K562 (cell line): ENCODE data around the gene APIP. TPM values are rescaled to one million over a fixed set of nuclear protein-coding genes. Genes with fewer than 3 reads are reported as not detected.

ENCODE experiments used
- EZH2 ChIP-seq: IDR thresholded peaks from 2 replicates; pipeline ENCODE4 v1.6.1; 2012; ENCODE audit warnings: low read depth, mild to moderate bottlenecking, inconsistent platforms, low read length, borderline replicate concordance
- MGA ChIP-seq: fragments of 450-650 bp; IDR thresholded peaks from 2 replicates; pipeline ENCODE4 v1.6.1; 2016; ENCODE audit warnings: mild to moderate bottlenecking, moderate library complexity
- NCOR1 ChIP-seq: fragments of 450-650 bp; IDR thresholded peaks from 2 replicates; pipeline ENCODE4 v1.6.1; 2016; ENCODE audit warnings: mild to moderate bottlenecking, moderate library complexity
- SAFB2 ChIP-seq: fragments of 200-400 bp; formaldehyde crosslinking; IDR thresholded peaks from 2 replicates; pipeline ENCODE4 v1.6.1; 2018; ENCODE audit warnings: borderline replicate concordance, low read length, low read depth, moderate library complexity; ENCODE audit not compliant: severe bottlenecking
- SMARCA4 ChIP-seq: fragments of 450-650 bp; IDR thresholded peaks from 2 replicates; pipeline ENCODE4 v1.6.1; 2016
- TRIM25 ChIP-seq: fragments of 450-650 bp; IDR thresholded peaks from 2 replicates; pipeline ENCODE4 v1.7.0; 2016; ENCODE audit warnings: borderline replicate concordance
- ZC3H4 ChIP-seq: sonication (generic); formaldehyde crosslinking; IDR thresholded peaks from 2 replicates; pipeline ENCODE4 v1.9.0; 2021; ENCODE audit warnings: missing genetic modification reagents, borderline replicate concordance
- ZKSCAN1 ChIP-seq: fragments of 150-350 bp; IDR thresholded peaks from 2 replicates; pipeline ENCODE4 v1.6.1; 2016; ENCODE audit warnings: low read depth, low read length
- polyA plus RNA-seq, 8 experiments: library from polyadenylated mRNA; depleted of rRNA in 4 of 8; stranded (reverse) in 5 of 8; unstranded in 3 of 8; fragments of >200 nt; fragmentation: Nextera tagmentation in 2 of 8; fragmentation: Illumina TruSeq in 1 of 8; extraction: Ambion mirVana in 2 of 8; extraction: Trizol in 1 of 8; gene quantifications; 2 replicates each; pipeline versions ENCODE4 v1.2.1 to v1.2.3, GENCODE V29; 2011 to 2014; ENCODE audit warnings: inconsistent platforms in 1 of 8, missing spikeins in 1 of 8
- total RNA-seq, 7 experiments: library from RNA; depleted of rRNA in 6 of 7; stranded (reverse); fragments of >200 nt in 6 of 7; fragmentation: Illumina TruSeq in 2 of 7; extraction: Trizol in 2 of 7; gene quantifications; 2 replicates each; pipeline versions ENCODE4 v1.2.1 to v1.2.3, GENCODE V29; 2011 to 2021; ENCODE audit warnings: low replicate concordance in 1 of 7
- TF ChIP-seq, protein P1 (sequence below), 2 experiments: fragments of 450-650 bp; conservative IDR thresholded peaks; 2 replicates each; pipeline ENCODE4 v1.6.1; 2017; ENCODE audit warnings: mild to moderate bottlenecking in 2 of 2, moderate library complexity in 2 of 2
- TF ChIP-seq, protein P2 (sequence below): sonication (generic); formaldehyde crosslinking; IDR thresholded peaks from 2 replicates; pipeline ENCODE4 v1.8.1; 2023; ENCODE audit warnings: mild to moderate bottlenecking, missing genetic modification reagents

APIP gene
- total and polyA plus RNA-seq, 9 of the 15 experiments (the other 6 are each of a cell fraction or from before 2014, with no cell fraction given) = 63.7 to 110 (median 82.8) TPM

- no peak for TF ChIP-seq NCOR1
- TF ChIP-seq, protein P1, sequence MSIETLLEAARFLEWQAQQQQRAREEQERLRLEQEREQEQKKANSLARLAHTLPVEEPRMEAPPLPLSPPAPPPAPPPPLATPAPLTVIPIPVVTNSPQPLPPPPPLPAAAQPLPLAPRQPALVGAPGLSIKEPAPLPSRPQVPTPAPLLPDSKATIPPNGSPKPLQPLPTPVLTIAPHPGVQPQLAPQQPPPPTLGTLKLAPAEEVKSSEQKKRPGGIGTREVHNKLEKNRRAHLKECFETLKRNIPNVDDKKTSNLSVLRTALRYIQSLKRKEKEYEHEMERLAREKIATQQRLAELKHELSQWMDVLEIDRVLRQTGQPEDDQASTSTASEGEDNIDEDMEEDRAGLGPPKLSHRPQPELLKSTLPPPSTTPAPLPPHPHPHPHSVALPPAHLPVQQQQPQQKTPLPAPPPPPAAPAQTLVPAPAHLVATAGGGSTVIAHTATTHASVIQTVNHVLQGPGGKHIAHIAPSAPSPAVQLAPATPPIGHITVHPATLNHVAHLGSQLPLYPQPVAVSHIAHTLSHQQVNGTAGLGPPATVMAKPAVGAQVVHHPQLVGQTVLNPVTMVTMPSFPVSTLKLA (conservative IDR thresholded peaks at IDR 0.05) = no peak
- TF ChIP-seq ZKSCAN1 = no peak
- TF ChIP-seq EZH2 = no peak
- no peak for TF ChIP-seq SAFB2
- TF ChIP-seq, protein P2, sequence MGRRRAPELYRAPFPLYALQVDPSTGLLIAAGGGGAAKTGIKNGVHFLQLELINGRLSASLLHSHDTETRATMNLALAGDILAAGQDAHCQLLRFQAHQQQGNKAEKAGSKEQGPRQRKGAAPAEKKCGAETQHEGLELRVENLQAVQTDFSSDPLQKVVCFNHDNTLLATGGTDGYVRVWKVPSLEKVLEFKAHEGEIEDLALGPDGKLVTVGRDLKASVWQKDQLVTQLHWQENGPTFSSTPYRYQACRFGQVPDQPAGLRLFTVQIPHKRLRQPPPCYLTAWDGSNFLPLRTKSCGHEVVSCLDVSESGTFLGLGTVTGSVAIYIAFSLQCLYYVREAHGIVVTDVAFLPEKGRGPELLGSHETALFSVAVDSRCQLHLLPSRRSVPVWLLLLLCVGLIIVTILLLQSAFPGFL (CRISPR knock-in tag) = no peak
- peak; percentile 17; the same call in 1 of the 2 replicates for TF ChIP-seq SMARCA4
- TF ChIP-seq MGA = no peak
- TF ChIP-seq TRIM25 = no peak
- no peak; the same call in 1 of the 2 replicates for TF ChIP-seq ZC3H4
These were observed 804 bp downstream of the APIP start (continued) for GRCh38 chr11:34915136-34916014.
